ENCODE measurements around the gene RAB10. TPM values are rescaled to one million over a fixed set of nuclear protein-coding genes. Genes with fewer than 3 reads are reported as not detected.

The RAB10 gene
- total and polyA plus RNA-seq, 2 of the 13 experiments (the other 11 are each of a cell fraction or from before 2014, with no cell fraction given): 48.2 to 120 TPM

DNA sequence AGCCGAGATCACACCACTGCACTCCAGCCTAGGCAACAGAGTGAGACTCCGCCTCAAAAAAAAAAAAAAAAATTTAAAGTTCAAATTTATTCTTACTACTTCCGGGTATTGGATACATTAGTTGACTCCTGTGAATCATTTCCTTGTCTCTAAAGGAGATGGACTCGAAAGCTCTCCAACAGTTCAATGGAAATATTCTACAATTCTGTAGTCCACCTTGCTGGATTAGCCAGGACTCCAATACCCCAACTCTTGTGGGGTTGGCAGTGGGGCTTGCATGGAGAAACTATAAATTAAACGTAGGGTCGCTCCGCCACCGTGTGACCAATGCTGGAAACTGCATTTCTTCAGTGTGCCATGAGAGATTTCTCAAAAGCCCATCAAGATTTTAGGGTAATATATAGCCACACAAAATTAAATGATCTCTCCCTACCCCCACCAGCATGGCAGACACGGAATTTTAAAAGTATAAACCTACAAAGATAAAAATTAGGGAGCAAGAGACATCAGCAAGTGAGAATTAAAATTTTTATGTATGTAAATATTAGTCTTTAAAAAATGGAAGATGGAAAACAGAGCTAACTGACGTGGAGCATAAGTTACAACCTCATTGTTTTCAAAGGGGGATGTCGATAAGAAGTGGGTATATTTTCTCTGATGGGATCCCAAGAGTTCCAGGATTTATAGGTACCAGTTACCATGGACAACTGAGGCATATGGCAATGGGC, 111.2 kb downstream of the RAB10 start:
- ATAC-seq: peak; percentile 58
- intact Hi-C loops (cut with micrococcal nuclease; ENCODE audit: unreplicated experiment): loop anchor here (1.0 to 2.0 kb wide), 4 partner anchors 57 to 292 kb away; no protein-coding TSS in a partner anchor
- no peaks in the 10 kb centered on the region for H3K4me1 ChIP-seq (ENCODE audit: insufficient read depth, low read length)
- in situ Hi-C loops (cut with HindIII; ENCODE audit: extremely low pct_ligation_motif_present, low pct_unique_long_range_greater_than_20kb): loop anchor here (5.0 to 10.0 kb wide), 3 partner anchors 163 to 290 kb away; partner anchors contain the start of gene KIF3C
- no peaks in the 10 kb centered on the region for H3K79me2 ChIP-seq (ENCODE audit: insufficient read depth, low read length)
- no peaks in the 10 kb centered on the region for H3K9me3 ChIP-seq (ENCODE audit: low read length)
- ChIA-PET POLR2A (no interaction called here), CTCF (ENCODE audit: low intra/inter-chr PET ratio, low total read pairs) (interaction anchor here (0.6 to 3.0 kb wide), 6 partner anchors 18 to 194 kb away, joined by 3 to 32 read pairs (median 12); no protein-coding TSS in a partner anchor)
- 21% methylated on average over 11 of the region's 11 CpGs for WGBS (ENCODE audit: low lambda C conversion rate)
- no peak overlapping the region for H3K9ac ChIP-seq (ENCODE audit: insufficient read depth, low read depth, low read length)
- no peak overlapping the region for H3K27ac ChIP-seq (ENCODE audit: extremely low read length, insufficient read depth, low read length)
- H3K4me2 ChIP-seq (ENCODE audit: low read depth, low read length): no peak overlapping the region
- no peaks in the 10 kb centered on the region for H4K20me1 ChIP-seq (ENCODE audit: insufficient read depth, low read length)
- peaks cover under 1 to 13% of the 10 kb centered on the region in 2 experiments; a peak in 2 of 5 replicates for H3K27me3 ChIP-seq (ENCODE audit: control insufficient read depth in 1 of 2, insufficient read depth in 2 of 2, low read length in 2 of 2)
- peak; percentile 72 for FAIRE-seq
- H3K4me3 ChIP-seq (replicated peaks in 1 of 3; ENCODE audit: insufficient read depth in 1 of 3, low read depth in 2 of 3, low read length in 3 of 3): no peak overlapping the region
- DNase-seq (ENCODE audit: low spot score): peak; percentile 69
- H2AFZ ChIP-seq (ENCODE audit: low read length): no peak overlapping the region
- no peaks in the 10 kb centered on the region for H3K36me3 ChIP-seq (replicated peaks in 1 of 2; ENCODE audit: control insufficient read depth in 1 of 2, insufficient read depth in 2 of 2, low read length in 2 of 2)
- no TSS peak for BruUV-seq (replicated peaks)
- no peak for TF ChIP-seq ZNF614 (CRISPR knock-in tag; IDR thresholded peaks at IDR 0.05; ENCODE audit: borderline replicate concordance)
- TF ChIP-seq RARG (CRISPR knock-in tag; IDR thresholded peaks at IDR 0.05; ENCODE audit: low read depth): no peak
- no peak for TF ChIP-seq NFIC (IDR thresholded peaks at IDR 0.05; ENCODE audit: low read length)
- TF ChIP-seq RBM39 (IDR thresholded peaks at IDR 0.05; ENCODE audit: low read depth, low read length, poor library complexity, severe bottlenecking): no peak
- TF ChIP-seq ZBTB21 (CRISPR knock-in tag; IDR thresholded peaks at IDR 0.05): no peak
- TF ChIP-seq RORA (CRISPR knock-in tag; IDR thresholded peaks at IDR 0.05): no peak
- no peak for TF ChIP-seq ZFP1 (CRISPR knock-in tag; IDR thresholded peaks at IDR 0.05)
- TF ChIP-seq LCORL (IDR thresholded peaks at IDR 0.05): no peak
- peak; percentile 44; the same call in 1 of the 2 replicates for TF ChIP-seq LCORL (CRISPR knock-in tag; IDR thresholded peaks at IDR 0.05)
- TF ChIP-seq EHMT2 (IDR thresholded peaks at IDR 0.05; ENCODE audit: borderline replicate concordance, low read depth, low read length): no peak
- no peak for TF ChIP-seq ZC3H4 (CRISPR knock-in tag; IDR thresholded peaks at IDR 0.05; ENCODE audit: borderline replicate concordance)
- no peak for TF ChIP-seq ADNP (CRISPR knock-in tag; IDR thresholded peaks at IDR 0.05)
- TF ChIP-seq, protein P1, sequence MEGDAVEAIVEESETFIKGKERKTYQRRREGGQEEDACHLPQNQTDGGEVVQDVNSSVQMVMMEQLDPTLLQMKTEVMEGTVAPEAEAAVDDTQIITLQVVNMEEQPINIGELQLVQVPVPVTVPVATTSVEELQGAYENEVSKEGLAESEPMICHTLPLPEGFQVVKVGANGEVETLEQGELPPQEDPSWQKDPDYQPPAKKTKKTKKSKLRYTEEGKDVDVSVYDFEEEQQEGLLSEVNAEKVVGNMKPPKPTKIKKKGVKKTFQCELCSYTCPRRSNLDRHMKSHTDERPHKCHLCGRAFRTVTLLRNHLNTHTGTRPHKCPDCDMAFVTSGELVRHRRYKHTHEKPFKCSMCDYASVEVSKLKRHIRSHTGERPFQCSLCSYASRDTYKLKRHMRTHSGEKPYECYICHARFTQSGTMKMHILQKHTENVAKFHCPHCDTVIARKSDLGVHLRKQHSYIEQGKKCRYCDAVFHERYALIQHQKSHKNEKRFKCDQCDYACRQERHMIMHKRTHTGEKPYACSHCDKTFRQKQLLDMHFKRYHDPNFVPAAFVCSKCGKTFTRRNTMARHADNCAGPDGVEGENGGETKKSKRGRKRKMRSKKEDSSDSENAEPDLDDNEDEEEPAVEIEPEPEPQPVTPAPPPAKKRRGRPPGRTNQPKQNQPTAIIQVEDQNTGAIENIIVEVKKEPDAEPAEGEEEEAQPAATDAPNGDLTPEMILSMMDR (CRISPR knock-in tag; IDR thresholded peaks at IDR 0.05): peak; percentile 83
- no peak for TF ChIP-seq NFRKB (IDR thresholded peaks at IDR 0.05)
- TF ChIP-seq, protein P2, sequence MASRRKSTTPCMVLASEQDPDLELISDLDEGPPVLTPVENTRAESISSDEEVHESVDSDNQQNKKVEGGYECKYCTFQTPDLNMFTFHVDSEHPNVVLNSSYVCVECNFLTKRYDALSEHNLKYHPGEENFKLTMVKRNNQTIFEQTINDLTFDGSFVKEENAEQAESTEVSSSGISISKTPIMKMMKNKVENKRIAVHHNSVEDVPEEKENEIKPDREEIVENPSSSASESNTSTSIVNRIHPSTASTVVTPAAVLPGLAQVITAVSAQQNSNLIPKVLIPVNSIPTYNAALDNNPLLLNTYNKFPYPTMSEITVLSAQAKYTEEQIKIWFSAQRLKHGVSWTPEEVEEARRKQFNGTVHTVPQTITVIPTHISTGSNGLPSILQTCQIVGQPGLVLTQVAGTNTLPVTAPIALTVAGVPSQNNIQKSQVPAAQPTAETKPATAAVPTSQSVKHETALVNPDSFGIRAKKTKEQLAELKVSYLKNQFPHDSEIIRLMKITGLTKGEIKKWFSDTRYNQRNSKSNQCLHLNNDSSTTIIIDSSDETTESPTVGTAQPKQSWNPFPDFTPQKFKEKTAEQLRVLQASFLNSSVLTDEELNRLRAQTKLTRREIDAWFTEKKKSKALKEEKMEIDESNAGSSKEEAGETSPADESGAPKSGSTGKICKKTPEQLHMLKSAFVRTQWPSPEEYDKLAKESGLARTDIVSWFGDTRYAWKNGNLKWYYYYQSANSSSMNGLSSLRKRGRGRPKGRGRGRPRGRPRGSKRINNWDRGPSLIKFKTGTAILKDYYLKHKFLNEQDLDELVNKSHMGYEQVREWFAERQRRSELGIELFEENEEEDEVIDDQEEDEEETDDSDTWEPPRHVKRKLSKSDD (CRISPR knock-in tag; IDR thresholded peaks at IDR 0.05; ENCODE audit: low read depth): no peak
- no peak for TF ChIP-seq HIVEP1 (CRISPR knock-in tag; IDR thresholded peaks at IDR 0.05)
- no peak for TF ChIP-seq CHD4 (IDR thresholded peaks at IDR 0.05; ENCODE audit: borderline replicate concordance, low read length)
- no peak for TF ChIP-seq SP1 (IDR thresholded peaks at IDR 0.05)
- TF ChIP-seq SP1 (CRISPR knock-in tag; IDR thresholded peaks at IDR 0.05): no peak
- TF ChIP-seq, protein P3, sequence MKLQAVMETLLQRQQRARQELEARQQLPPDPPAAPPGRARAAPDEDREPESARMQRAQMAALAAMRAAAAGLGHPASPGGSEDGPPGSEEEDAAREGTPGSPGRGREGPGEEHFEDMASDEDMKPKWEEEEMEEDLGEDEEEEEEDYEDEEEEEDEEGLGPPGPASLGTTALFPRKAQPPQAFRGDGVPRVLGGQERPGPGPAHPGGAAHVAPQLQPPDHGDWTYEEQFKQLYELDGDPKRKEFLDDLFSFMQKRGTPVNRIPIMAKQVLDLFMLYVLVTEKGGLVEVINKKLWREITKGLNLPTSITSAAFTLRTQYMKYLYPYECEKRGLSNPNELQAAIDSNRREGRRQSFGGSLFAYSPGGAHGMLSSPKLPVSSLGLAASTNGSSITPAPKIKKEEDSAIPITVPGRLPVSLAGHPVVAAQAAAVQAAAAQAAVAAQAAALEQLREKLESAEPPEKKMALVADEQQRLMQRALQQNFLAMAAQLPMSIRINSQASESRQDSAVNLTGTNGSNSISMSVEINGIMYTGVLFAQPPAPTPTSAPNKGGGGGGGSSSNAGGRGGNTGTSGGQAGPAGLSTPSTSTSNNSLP (IDR thresholded peaks at IDR 0.05; ENCODE audit: low read depth, low read length): 0 out of 2 replicates have a peak, but pooled peaks have one; percentile 17
- TF ChIP-seq SMARCE1 (IDR thresholded peaks at IDR 0.05; ENCODE audit: borderline replicate concordance): no peak

All from HepG2 (cell line).